Endodermal cell (in vitro differentiated cells): ENCODE data around the gene CASP9. TPM values are rescaled to one million over a fixed set of nuclear protein-coding genes. Genes with fewer than 3 reads are reported as not detected.

ENCODE experiments used
- DNase-seq: peaks from one replicate; pipeline ENCODE4 v3.0.0-alpha.2; 2017
- H3K27ac ChIP-seq: 2 replicates; pipeline ENCODE4 v1.5.1; 2013; ENCODE audit warnings: mild to moderate bottlenecking, low read depth, low read length, moderate library complexity
- H3K27me3 ChIP-seq: 2 replicates; pipeline ENCODE4 v1.6.1; 2013; ENCODE audit warnings: mild to moderate bottlenecking, low read length, moderate library complexity; ENCODE audit not compliant: insufficient read depth, control insufficient read depth, poor library complexity, severe bottlenecking
- H3K36me3 ChIP-seq: 2 replicates; pipeline ENCODE4 v1.7.0; 2013; ENCODE audit warnings: mild to moderate bottlenecking, low read length, moderate library complexity; ENCODE audit not compliant: control insufficient read depth, insufficient read depth
- H3K4me1 ChIP-seq: one replicate; pipeline ENCODE4 v1.7.0; 2013; ENCODE audit warnings: low read length; ENCODE audit not compliant: control insufficient read depth, insufficient read depth
- H3K4me3 ChIP-seq: 2 replicates; pipeline ENCODE4 v1.5.1; 2013; ENCODE audit warnings: mild to moderate bottlenecking, low read length, moderate library complexity
- H3K9ac ChIP-seq: 2 replicates; pipeline ENCODE4 v1.6.1; 2013; ENCODE audit warnings: mild to moderate bottlenecking, low read length, moderate library complexity; ENCODE audit not compliant: poor library complexity, severe bottlenecking; ENCODE audit errors: extremely low read depth
- H3K9me3 ChIP-seq: 2 replicates; pipeline ENCODE4 v1.6.1; 2013; ENCODE audit warnings: mild to moderate bottlenecking, low read length, moderate library complexity; ENCODE audit not compliant: control insufficient read depth
- H3K27ac Mint-ChIP-seq: 2 replicates; pipeline ENCODE4 v1.8.0; 2020; ENCODE audit warnings: mixed read lengths
- H3K27me3 Mint-ChIP-seq: 2 replicates; pipeline ENCODE4 v1.8.0; 2021; ENCODE audit warnings: mild to moderate bottlenecking, mixed read lengths; ENCODE audit not compliant: insufficient read depth
- H3K36me3 Mint-ChIP-seq: 2 replicates; pipeline ENCODE4 v1.8.0; 2020; ENCODE audit warnings: low read depth, mixed read lengths
- H3K4me1 Mint-ChIP-seq: 2 replicates; pipeline ENCODE4 v1.8.0; 2020; ENCODE audit warnings: mixed read lengths
- H3K4me3 Mint-ChIP-seq: 2 replicates; pipeline ENCODE4 v1.8.0; 2020; ENCODE audit warnings: mild to moderate bottlenecking, moderate library complexity, mixed read lengths
- H3K9me3 Mint-ChIP-seq: 2 replicates; pipeline ENCODE4 v1.8.0; 2020; ENCODE audit warnings: mild to moderate bottlenecking, mixed read lengths
- CTCF ChIP-seq: fragments of 200-600 bp; sonication (generic); conservative IDR thresholded peaks from 2 replicates; pipeline ENCODE4 v1.5.0; 2021; ENCODE audit warnings: antibody characterized with exemption, mild to moderate bottlenecking
- WGBS, 2 experiments: methylation state at CpG; one replicate each; pipeline versions ENCODE4 v1.1.5 to v1.1.7; 2013; ENCODE audit warnings: missing lambda C conversion rate in 2 of 2, mixed read lengths in 1 of 2; ENCODE audit not compliant: insufficient coverage in 1 of 2, insufficient read length in 1 of 2; 5-methylcytosine and 5-hydroxymethylcytosine counted together
- total RNA-seq, 2 donors: library from RNA; stranded (reverse); fragmentation: NEBNext Ultra II Directional in 1 of 2; extraction: Animal tissue kit (Norgen Biotek cat#: 25700) in 1 of 2; gene quantifications; 2 replicates in 1 of 2; 3 replicates in 1 of 2; pipeline ENCODE4 v1.2.1, GENCODE V29; 2021

CASP9 gene
- total RNA-seq, 2 donors from 2014 or later, result 15.5 to 16.1 TPM

GRCh38 chr1:15444468-15445389 lies 79.3 kb downstream of the CASP9 start:
- DNase-seq, result no peak
- Mint-ChIP-seq H3K4me3 (no peak overlapping the region), H3K4me1 (no peaks in the 10 kb centered on the region), H3K9me3 (no peaks in the 10 kb centered on the region), H3K27me3 (no peaks in the 10 kb centered on the region), H3K36me3 (no peaks in the 10 kb centered on the region), H3K27ac (no peak overlapping the region)
- no peaks in the 10 kb centered on the region for H3K9me3 ChIP-seq
- no peaks in the 10 kb centered on the region for H3K4me1 ChIP-seq
- TF ChIP-seq CTCF, result no peak
- no peaks in the 10 kb centered on the region for H3K36me3 ChIP-seq
- H3K27me3 ChIP-seq, result no peaks in the 10 kb centered on the region
- H3K4me3 ChIP-seq, result no peak overlapping the region
- no peak overlapping the region for H3K27ac ChIP-seq
- WGBS, 2 experiments, result 95 to 96% methylated on average over 12 to 17 of the region's 17 CpGs
- no peak overlapping the region for H3K9ac ChIP-seq

DNA sequence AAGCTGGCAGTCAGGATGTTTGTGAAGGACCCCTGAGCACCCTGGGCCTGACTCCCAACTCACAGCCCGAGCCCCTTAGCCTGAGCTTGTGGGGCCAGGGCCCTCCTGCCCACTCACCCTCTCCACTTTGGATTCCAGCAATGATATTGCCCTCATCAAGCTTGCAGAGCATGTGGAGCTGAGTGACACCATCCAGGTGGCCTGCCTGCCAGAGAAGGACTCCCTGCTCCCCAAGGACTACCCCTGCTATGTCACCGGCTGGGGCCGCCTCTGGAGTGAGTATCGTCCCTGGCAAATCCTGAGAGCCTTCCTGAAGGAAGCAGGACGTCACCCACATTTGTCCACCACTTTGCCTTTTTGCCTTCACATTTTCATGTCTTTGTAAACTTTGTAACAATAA lies 80.7 kb downstream of the CASP9 start:
- Mint-ChIP-seq H3K4me3 (no peak overlapping the region), H3K4me1 (no peaks in the 10 kb centered on the region), H3K9me3 (no peaks in the 10 kb centered on the region), H3K27me3 (no peaks in the 10 kb centered on the region), H3K36me3 (no peaks in the 10 kb centered on the region), H3K27ac (no peak overlapping the region)
- TF ChIP-seq CTCF, result no peak
- no peak overlapping the region for H3K27ac ChIP-seq
- H3K4me1 ChIP-seq, result no peaks in the 10 kb centered on the region
- no peak overlapping the region for H3K4me3 ChIP-seq
- no peaks in the 10 kb centered on the region for H3K27me3 ChIP-seq
- H3K9ac ChIP-seq, result no peak overlapping the region
- no peaks in the 10 kb centered on the region for H3K36me3 ChIP-seq
- 76 to 86% methylated on average over 5 of the region's 5 CpGs for WGBS, 2 experiments
- no peaks in the 10 kb centered on the region for H3K9me3 ChIP-seq
- DNase-seq, result no peak

DNA sequence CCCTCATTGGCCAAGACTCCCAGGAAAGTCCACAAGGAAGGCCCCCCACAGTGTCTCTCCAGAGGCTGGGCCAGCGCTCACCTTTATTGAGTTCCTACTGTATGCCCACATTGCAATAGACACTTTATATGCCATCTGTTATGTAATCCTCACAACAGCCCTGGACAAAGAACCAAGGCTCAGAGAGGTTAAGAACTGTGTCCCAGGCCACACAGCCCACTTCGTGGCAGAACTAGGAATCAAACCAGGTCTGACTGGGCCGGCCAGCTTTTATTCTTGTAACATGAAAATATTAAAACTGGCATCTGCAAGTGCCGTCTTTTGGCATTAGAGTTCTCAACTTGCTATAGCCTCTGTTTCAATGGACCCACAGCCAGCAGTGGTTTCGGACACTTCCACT lies 81.3 kb downstream of the CASP9 start:
- Histone ChIP-seq H3K4me1 (no peaks in the 10 kb centered on the region), H3K4me3 (no peak overlapping the region), H3K9me3 (no peaks in the 10 kb centered on the region), H3K36me3 (no peaks in the 10 kb centered on the region), H3K27ac (no peak overlapping the region), H3K27me3 (no peaks in the 10 kb centered on the region), H3K9ac (no peak overlapping the region)
- no peak overlapping the region for H3K4me3 Mint-ChIP-seq
- no peak overlapping the region for H3K27ac Mint-ChIP-seq
- no peak for TF ChIP-seq CTCF
- no peak for DNase-seq
- WGBS, 2 experiments, result 89 to 91% methylated on average over 5 of the region's 5 CpGs
- H3K9me3 Mint-ChIP-seq, result no peaks in the 10 kb centered on the region
- no peaks in the 10 kb centered on the region for H3K4me1 Mint-ChIP-seq
- no peaks in the 10 kb centered on the region for H3K36me3 Mint-ChIP-seq
- H3K27me3 Mint-ChIP-seq, result no peaks in the 10 kb centered on the region
